HPDE6-E6E7 (cell line): ENCODE data around the gene HADHA.
"Not testable (repeated sequence)": the region's sequence is repeated elsewhere in the genome, so short reads cannot be mapped to it uniquely, and the experiment has no call there.

Experiments used
- DNase-seq: peaks from one replicate; pipeline ENCODE4 v3.0.0; 2011; ENCODE audit warnings: missing footprints; ENCODE audit errors: extremely low spot score

Gene HADHA

GRCh38 chr2:26174691-26175465, 69.6 kb downstream of the HADHA start:
- DNase-seq: no peak

GRCh38 chr2:26173776-26174482, 70.5 kb downstream of the HADHA start:
- DNase-seq: no peak

GRCh38 chr2:26172871-26173775, 71.3 kb downstream of the HADHA start, which contains the start of gene GAREM2:
Gene GAREM2, plus strand, starts transcription at chr2:26173088. Its CDS starts 133 bp downstream, at chr2:26173221.
- no peak for DNase-seq

GRCh38 chr2:26172189-26172870, 72.1 kb downstream of the HADHA start:
- no peak for DNase-seq

GRCh38 chr2:26170795-26171194, 73.6 kb downstream of the HADHA start:
- DNase-seq: no peak

- no peak for DNase-seq
Observed at GRCh38 chr2:26169681-26170414, 74.6 kb downstream of the HADHA start.

GRCh38 chr2:26169226-26169625, 75.2 kb downstream of the HADHA start:
- no peak for DNase-seq

GRCh38 chr2:26168785-26169184, 75.6 kb downstream of the HADHA start:
- DNase-seq: no peak

- not testable (repeated sequence) for DNase-seq
Observed at GRCh38 chr2:26166541-26166940, 77.9 kb downstream of the HADHA start.

GRCh38 chr2:26165403-26165802, 79.0 kb downstream of the HADHA start:
- no peak for DNase-seq

- no peak for DNase-seq
Observed at GRCh38 chr2:26164641-26165211, 79.7 kb downstream of the HADHA start.

GRCh38 chr2:26164231-26164630, 80.2 kb downstream of the HADHA start:
- DNase-seq: no peak

GRCh38 chr2:26162963-26163362, 81.5 kb downstream of the HADHA start:
- no peak for DNase-seq

GRCh38 chr2:26161926-26162325, 82.5 kb downstream of the HADHA start:
- DNase-seq: no peak

- DNase-seq: no peak
Observed at GRCh38 chr2:26157580-26157979, 86.9 kb downstream of the HADHA start.

- DNase-seq: no peak
Observed at GRCh38 chr2:26150243-26150642, 94.2 kb downstream of the HADHA start.

- DNase-seq: no peak
Observed at GRCh38 chr2:26148501-26148900, 95.9 kb downstream of the HADHA start.

GRCh38 chr2:26144953-26145680, 99.3 kb downstream of the HADHA start:
- DNase-seq: no peak

GRCh38 chr2:26144031-26144430, 100.4 kb downstream of the HADHA start:
- no peak for DNase-seq
